ENCODE data around the gene MMRN2. TPM values are rescaled to one million over a fixed set of nuclear protein-coding genes. Genes with fewer than 3 reads are reported as not detected.

The MMRN2 gene
- total RNA-seq, 2 experiments from 2014 or later, result not detected

DNA sequence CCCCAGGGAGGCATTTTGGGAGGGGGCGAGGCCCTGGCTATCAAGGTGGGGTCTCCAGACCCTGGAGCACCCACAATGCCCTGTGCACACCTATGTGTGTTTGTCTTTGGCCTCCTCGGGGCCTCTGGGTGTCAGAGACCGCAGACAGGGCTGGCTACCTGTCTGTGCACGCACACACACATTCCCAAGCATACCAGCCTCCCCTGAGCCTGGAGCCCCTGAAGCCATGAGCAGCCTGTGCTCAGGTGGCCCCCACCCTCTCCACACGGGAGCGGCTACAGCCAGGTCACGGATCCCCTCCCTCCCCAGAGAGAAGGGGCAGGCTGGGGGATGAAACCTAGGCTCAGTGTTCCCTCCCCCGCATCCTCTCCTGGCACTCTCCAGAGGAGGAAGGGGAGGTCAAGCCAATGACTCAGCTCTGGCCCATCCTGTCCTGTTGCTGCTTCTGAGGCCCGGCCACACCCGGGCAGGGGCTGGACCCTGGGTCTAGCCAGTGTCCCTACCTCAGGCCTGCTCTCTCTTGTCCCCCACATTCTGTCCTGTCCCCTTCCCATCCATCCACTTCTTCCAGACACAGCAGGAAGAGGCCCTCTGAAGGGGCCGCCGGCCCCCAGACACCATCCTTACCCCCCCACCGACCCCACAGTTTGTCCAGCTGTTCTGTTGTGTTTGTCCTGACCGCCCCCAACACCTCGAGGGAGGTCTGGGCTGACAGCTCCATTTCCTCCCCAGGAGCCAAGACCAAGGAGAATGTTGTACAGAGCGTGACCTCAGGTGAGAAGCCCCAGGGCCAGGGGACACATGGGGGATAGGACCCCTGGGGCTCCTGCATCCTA is 1.7 kb upstream of the MMRN2 start:
- H2AFZ ChIP-seq (ENCODE audit: low read length), result no peak overlapping the region
- H3K36me3 ChIP-seq (ENCODE audit: insufficient read depth, low read length), result no peaks in the 10 kb centered on the region
- DNase-seq (ENCODE audit: low spot score), result no peak
- ChIA-PET POLR2A (interaction anchor here (0.6 kb wide), 1 partner anchor 1101 kb away, joined by 6 read pairs; no protein-coding TSS in a partner anchor), CTCF (ENCODE audit: unreplicated experiment) (no interaction called here)
- H3K27ac ChIP-seq (ENCODE audit: low read depth, low read length, poor library complexity, severe bottlenecking), result no peak overlapping the region
- H3K4me1 ChIP-seq (ENCODE audit: insufficient read depth, low read length, poor library complexity, severe bottlenecking), result no peaks in the 10 kb centered on the region
- TF ChIP-seq, protein P1, sequence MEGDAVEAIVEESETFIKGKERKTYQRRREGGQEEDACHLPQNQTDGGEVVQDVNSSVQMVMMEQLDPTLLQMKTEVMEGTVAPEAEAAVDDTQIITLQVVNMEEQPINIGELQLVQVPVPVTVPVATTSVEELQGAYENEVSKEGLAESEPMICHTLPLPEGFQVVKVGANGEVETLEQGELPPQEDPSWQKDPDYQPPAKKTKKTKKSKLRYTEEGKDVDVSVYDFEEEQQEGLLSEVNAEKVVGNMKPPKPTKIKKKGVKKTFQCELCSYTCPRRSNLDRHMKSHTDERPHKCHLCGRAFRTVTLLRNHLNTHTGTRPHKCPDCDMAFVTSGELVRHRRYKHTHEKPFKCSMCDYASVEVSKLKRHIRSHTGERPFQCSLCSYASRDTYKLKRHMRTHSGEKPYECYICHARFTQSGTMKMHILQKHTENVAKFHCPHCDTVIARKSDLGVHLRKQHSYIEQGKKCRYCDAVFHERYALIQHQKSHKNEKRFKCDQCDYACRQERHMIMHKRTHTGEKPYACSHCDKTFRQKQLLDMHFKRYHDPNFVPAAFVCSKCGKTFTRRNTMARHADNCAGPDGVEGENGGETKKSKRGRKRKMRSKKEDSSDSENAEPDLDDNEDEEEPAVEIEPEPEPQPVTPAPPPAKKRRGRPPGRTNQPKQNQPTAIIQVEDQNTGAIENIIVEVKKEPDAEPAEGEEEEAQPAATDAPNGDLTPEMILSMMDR (conservative IDR thresholded peaks at IDR 0.05; ENCODE audit: low read length), result no peak
- TF ChIP-seq EZH2phosphoT487 (IDR thresholded peaks at IDR 0.05; ENCODE audit: borderline replicate concordance, low read depth, low read length), result no peak
- no peaks in the 10 kb centered on the region for H3K79me2 ChIP-seq (ENCODE audit: insufficient read depth, low read depth, low read length)
- H3K9me2 ChIP-seq (ENCODE audit: insufficient read depth, low read length), result no peaks in the 10 kb centered on the region
- no peaks in the 10 kb centered on the region for H3K9me3 ChIP-seq (ENCODE audit: low read length)
- BruUV-seq (replicated peaks), result no TSS peak
- intact Hi-C loops (cut with micrococcal nuclease; ENCODE audit: unreplicated experiment), result no loop called here
- H4K20me1 ChIP-seq (ENCODE audit: insufficient read depth, low read length), result no peaks in the 10 kb centered on the region
- H3K4me3 ChIP-seq (ENCODE audit: low read depth, low read length, poor library complexity, severe bottlenecking), result no peak overlapping the region
- H3K4me2 ChIP-seq (ENCODE audit: low read length), result no peak overlapping the region

DNA sequence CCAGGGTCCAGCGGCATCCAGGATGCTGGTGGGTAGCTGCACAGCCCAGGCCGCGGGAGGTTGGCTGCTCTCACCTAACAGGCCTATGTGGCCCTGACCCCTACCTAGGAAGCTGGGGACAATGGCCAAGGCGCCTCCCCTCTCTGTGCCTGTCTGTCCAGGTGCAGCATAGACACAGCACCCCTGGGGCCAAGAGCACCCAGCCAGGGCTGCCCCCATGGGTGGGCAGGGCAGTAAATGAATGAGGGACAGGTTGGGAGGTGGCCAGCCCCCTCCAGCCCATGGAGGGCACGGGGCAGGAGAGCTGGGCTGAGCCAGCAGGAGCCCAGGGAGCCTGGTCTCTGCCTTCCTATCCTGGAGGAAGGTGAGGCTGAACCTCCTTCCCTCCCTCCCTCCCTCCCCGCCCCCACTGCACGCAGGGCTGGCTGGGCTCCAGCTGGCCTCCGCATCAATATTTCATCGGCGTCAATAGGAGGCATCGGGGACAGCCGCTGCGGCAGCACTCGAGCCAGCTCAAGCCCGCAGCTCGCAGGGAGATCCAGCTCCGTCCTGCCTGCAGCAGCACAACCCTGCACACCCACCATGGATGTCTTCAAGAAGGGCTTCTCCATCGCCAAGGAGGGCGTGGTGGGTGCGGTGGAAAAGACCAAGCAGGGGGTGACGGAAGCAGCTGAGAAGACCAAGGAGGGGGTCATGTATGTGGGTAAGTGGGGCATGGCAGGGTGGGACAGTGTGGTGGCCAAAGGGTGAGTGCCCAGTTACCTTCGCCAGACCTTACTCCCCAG is 893 bp upstream of the MMRN2 start, which contains the start of gene SNCG:
Gene SNCG, plus strand, starts transcription at position 484 of the 785 bp plus-strand sequence. Its CDS starts 99 bp downstream, at position 583.
- no peaks in the 10 kb centered on the region for H3K9me2 ChIP-seq (ENCODE audit: insufficient read depth, low read length)
- DNase-seq (ENCODE audit: low spot score), result no peak
- no peak within 1 kb of the TSS for H3K4me2 ChIP-seq (ENCODE audit: low read length)
- no peak within 1 kb of the TSS for H3K4me3 ChIP-seq (ENCODE audit: low read depth, low read length, poor library complexity, severe bottlenecking)
- H3K4me1 ChIP-seq (ENCODE audit: insufficient read depth, low read length, poor library complexity, severe bottlenecking), result no peaks in the 10 kb centered on the region
- no peaks in the 10 kb centered on the region for H3K79me2 ChIP-seq (ENCODE audit: insufficient read depth, low read depth, low read length)
- POLR2A ChIA-PET, result no interaction called here
- H4K20me1 ChIP-seq (ENCODE audit: insufficient read depth, low read length), result no peaks in the 10 kb centered on the region
- H3K27ac ChIP-seq (ENCODE audit: low read depth, low read length, poor library complexity, severe bottlenecking), result no peak within 1 kb of the TSS
- no TSS peak for BruUV-seq (replicated peaks)
- TF ChIP-seq, protein P1 (conservative IDR thresholded peaks at IDR 0.05; ENCODE audit: low read length), result no peak
- no peak for TF ChIP-seq EZH2phosphoT487 (IDR thresholded peaks at IDR 0.05; ENCODE audit: borderline replicate concordance, low read depth, low read length)
- no peaks in the 10 kb centered on the region for H3K36me3 ChIP-seq (ENCODE audit: insufficient read depth, low read length)
- no peak within 1 kb of the TSS for H2AFZ ChIP-seq (ENCODE audit: low read length)
- CTCF ChIA-PET (ENCODE audit: unreplicated experiment), result no interaction called here
- intact Hi-C loops (cut with micrococcal nuclease; ENCODE audit: unreplicated experiment), result no loop called here
- no peaks in the 10 kb centered on the region for H3K9me3 ChIP-seq (ENCODE audit: low read length)

Data from OCI-LY7 (cell line).